Inflammatory macrophage treated with lipopolysaccharide for 4 hours (primary cell): Measurements from ENCODE around the gene RSBN1.
"Not testable (repeated sequence)": the region's sequence is repeated elsewhere in the genome, so short reads cannot be mapped to it uniquely, and the experiment has no call there.

Source experiments
- DNase-seq: peaks from one replicate; pipeline ENCODE4 v3.0.0-alpha.2; 2020

RSBN1 gene

GRCh38 chr1:113779542-113779941, 32.7 kb downstream of the RSBN1 start:
- DNase-seq: no peak

- DNase-seq: no peak
Observed at GRCh38 chr1:113777561-113777960, 34.7 kb downstream of the RSBN1 start.

- DNase-seq: no peak
Observed at GRCh38 chr1:113770031-113770430, 42.2 kb downstream of the RSBN1 start.

- no peak for DNase-seq
Observed at GRCh38 chr1:113769601-113769970, 42.7 kb downstream of the RSBN1 start.

- DNase-seq: peak; percentile 53
Observed at GRCh38 chr1:113768916-113769600, 43.2 kb downstream of the RSBN1 start.

GRCh38 chr1:113765306-113766230, 46.7 kb downstream of the RSBN1 start:
- DNase-seq: no peak

GRCh38 chr1:113763661-113764060, 48.6 kb downstream of the RSBN1 start:
- no peak for DNase-seq

GRCh38 chr1:113761937-113762336, 50.3 kb downstream of the RSBN1 start:
- DNase-seq: no peak

GRCh38 chr1:113760102-113761080, 51.9 kb downstream of the RSBN1 start:
- no peak for DNase-seq

GRCh38 chr1:113759333-113760101, 52.8 kb downstream of the RSBN1 start, which contains the start of gene PHTF1:
PHTF1 (minus strand) TSS chr1:113759486; CDS start chr1:113758703, 783 bp downstream.
- peak; percentile 87 for DNase-seq

GRCh38 chr1:113758631-113759332, 53.5 kb downstream of the RSBN1 start:
- peak; percentile 67 for DNase-seq

- DNase-seq: no peak
Observed at GRCh38 chr1:113756461-113756860, 55.8 kb downstream of the RSBN1 start.

GRCh38 chr1:113753333-113753732, 58.9 kb downstream of the RSBN1 start:
- not testable (repeated sequence) for DNase-seq

GRCh38 chr1:113751516-113751915, 60.8 kb downstream of the RSBN1 start:
- DNase-seq: no peak

GRCh38 chr1:113751114-113751513, 61.2 kb downstream of the RSBN1 start:
- no peak for DNase-seq

GRCh38 chr1:113749402-113749801, 62.9 kb downstream of the RSBN1 start:
- DNase-seq: no peak

- no peak for DNase-seq
Observed at GRCh38 chr1:113747376-113747775, 64.9 kb downstream of the RSBN1 start.

- DNase-seq: no peak
Observed at GRCh38 chr1:113745425-113745824, 66.9 kb downstream of the RSBN1 start.

GRCh38 chr1:113744114-113744513, 68.2 kb downstream of the RSBN1 start:
- no peak for DNase-seq

GRCh38 chr1:113742515-113742914, 69.8 kb downstream of the RSBN1 start:
- peak; percentile 23 for DNase-seq

GRCh38 chr1:113734357-113735055, 77.8 kb downstream of the RSBN1 start:
- peak; percentile 8 for DNase-seq
